GM21825 (cell line): Measurements from ENCODE around the gene TPSG1.
"Not testable (repeated sequence)": the region's sequence is repeated elsewhere in the genome, so short reads cannot be mapped to it uniquely, and the experiment has no call there.

Source experiments
- ATAC-seq: cut with Tn5 transposase; IDR thresholded peaks from one replicate; pipeline ENCODE4 v1.9.1; 2021; ENCODE audit warnings: mild to moderate bottlenecking, moderate library complexity; ENCODE audit not compliant: unreplicated experiment

TPSG1 gene

DNA sequence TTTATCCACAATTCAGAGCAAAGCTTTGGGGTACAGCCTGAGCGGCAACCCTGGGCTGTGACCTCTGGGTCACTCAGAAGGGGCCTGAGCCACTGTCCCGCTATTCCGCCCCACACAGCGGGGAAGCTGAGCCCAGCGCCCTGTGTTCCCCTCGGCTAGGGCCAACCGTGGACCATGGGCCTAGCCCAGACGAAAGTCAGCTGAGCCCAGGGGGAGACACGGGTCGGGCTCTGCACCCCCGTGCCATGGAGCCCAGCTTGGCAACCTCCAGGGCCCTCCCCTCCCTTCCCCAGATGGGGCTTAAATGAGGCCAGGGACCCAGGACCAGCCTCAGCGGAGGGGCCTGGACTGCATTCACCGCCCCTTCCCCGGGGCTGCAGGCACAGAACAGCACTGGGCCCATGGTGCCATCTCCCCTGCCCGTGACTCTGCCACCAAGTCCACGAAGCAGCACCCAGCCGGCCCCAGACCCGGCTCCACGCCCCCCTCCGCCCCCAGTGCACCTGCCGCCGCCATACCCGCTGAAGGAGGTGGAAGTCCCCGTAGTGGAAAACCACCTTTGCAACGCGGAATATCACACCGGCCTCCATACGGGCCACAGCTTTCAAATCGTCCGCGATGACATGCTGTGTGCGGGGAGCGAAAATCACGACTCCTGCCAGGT is 32.6 kb upstream of the TPSG1 start:
- ATAC-seq = no peak

DNA sequence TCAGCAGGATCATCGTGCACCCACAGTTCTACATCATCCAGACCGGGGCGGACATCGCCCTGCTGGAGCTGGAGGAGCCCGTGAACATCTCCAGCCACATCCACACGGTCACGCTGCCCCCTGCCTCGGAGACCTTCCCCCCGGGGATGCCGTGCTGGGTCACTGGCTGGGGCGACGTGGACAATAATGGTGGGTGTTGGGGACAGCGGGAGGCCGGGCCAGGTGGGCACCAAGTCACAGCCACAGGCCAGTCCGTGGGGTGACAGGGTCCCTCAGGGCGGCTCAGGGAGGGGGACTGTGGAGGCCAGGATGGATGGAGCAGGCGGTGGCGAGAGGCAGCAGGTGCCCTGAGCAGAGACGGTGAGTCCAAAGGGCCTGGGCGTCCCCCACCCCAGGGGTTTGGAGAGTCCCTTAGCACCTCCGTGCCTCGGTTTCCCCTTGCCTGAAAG is 31.8 kb upstream of the TPSG1 start:
- no peak for ATAC-seq

DNA sequence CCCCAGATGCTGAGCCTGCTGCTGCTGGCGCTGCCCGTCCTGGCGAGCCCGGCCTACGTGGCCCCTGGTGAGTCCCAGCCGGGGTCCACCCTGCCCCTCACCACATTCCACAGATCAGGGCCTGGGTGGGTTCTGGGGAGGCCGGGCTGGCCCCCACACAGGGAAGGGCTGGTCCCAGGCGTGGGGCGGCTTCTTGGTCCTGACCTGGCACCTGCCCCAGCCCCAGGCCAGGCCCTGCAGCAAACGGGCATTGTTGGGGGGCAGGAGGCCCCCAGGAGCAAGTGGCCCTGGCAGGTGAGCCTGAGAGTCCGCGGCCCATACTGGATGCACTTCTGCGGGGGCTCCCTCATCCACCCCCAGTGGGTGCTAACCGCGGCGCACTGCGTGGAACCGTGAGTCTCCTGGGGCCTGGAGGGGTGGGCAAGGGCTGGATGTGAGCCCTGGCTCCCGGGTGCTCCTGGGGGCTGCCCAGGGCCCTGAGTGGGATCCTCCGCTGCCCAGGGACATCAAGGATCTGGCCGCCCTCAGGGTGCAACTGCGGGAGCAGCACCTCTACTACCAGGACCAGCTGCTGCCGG is 31.3 kb upstream of the TPSG1 start:
- not testable (repeated sequence) for ATAC-seq

DNA sequence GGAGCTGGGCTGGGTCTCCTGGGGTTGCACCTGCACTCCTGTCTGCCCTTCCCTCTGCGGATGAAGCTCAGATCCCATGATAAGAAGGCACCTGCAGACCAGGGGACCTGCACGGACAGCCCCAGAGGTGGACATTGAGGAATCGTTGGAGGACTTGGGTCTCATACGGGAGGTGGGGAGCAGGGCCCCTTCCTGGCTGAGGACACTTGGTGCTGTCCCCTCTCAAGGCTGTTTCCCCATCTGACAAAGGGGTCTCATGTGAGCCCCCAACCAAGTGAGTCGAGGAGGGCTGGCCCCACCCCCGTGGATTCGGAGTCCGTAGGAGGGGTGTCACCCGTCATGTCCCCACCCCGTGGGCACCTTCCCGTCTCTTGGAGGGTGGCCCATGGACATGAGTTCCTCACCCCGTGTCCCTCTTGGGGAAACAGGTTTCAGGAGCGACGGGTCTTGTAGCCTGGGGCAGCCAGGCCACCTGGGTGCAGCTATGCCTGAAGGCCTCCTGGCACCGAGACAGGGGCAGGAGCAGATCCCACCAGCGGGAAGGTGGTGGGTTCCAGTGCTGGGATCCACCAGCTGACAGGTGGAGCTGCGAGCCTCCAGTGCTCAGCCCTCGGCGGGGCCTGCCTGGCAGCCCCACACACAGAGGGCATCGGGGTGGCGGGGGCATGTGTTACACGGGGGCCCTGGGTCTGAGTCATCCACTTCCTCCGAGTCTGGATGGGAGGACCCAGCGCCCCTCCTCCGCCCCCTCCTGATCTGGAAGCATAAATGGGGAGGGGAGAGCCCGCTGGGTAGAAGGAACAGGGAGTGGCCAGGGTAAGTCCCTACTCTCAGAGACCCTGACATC is 30.4 kb upstream of the TPSG1 start, which contains the start of gene TPSD1:
Gene TPSD1, plus strand, starts transcription at position 794 of the 847 bp plus-strand sequence. CDS start 212 bp downstream, outside the sequence.
- not testable (repeated sequence) for ATAC-seq

- not testable (repeated sequence) for ATAC-seq
Measured at GRCh38 chr16:1254821-1255220, 29.8 kb upstream of the TPSG1 start.

DNA sequence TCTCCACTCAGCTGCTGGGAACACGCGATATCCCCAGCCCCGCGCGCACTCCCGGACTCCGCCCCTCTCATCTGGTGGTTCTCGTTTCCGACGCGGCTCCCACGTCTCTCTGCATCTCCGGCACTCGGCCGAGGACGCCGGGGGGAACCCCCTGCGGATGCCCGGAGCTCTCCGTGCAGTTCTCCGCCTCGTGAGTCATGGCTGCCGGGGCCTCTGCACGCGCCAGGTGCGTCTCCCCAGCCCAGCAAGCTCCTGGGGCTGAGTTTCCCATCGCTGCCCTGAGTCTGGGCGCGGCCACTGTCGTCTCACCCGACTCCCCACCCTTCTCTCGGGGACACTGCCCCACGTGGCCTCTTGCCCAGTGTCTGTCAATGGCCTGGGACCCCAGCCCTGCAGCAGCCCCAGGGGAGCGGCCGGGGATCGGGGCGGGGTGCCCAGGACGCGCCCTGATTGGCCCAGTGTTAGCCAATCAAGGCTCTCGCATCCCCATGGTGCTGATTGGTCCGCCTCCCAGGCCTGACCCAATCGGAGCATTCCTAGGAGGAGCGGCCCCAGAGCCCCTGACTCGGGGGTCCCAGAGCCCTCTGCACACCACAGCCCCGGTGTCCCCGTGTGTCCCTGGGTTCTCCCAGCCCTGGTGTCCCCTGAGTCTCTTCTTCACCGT is 28.8 kb upstream of the TPSG1 start:
- not testable (repeated sequence) for ATAC-seq

- ATAC-seq = not testable (repeated sequence)
Measured at GRCh38 chr16:1249031-1249755, 24.1 kb upstream of the TPSG1 start.

DNA sequence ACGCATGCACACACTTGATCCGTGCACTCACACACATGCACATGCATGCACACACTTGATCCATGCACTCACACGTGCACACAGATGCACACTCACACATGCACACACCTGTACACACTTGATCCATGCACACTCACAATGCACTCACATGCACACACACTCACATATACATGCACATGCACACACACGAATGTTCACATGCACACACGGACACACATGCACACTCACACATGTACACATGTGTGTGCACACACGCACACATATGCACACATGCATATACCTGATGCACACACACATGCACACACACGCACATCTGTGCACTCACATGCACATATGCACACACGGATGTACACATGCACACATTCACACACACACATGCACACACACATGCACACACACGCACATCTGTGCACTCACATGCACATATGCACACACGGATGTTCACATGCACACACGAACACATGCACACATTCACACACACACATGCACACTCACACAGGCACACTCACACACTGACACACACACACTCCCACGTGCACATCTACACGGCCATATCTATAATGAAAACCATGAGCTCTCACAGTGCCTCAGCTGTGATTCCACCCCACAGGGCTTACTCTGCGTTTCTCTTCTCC is 23.0 kb upstream of the TPSG1 start:
- ATAC-seq = not testable (repeated sequence)

GRCh38 chr16:1245452-1246020 is 20.5 kb upstream of the TPSG1 start:
- ATAC-seq = no peak

DNA sequence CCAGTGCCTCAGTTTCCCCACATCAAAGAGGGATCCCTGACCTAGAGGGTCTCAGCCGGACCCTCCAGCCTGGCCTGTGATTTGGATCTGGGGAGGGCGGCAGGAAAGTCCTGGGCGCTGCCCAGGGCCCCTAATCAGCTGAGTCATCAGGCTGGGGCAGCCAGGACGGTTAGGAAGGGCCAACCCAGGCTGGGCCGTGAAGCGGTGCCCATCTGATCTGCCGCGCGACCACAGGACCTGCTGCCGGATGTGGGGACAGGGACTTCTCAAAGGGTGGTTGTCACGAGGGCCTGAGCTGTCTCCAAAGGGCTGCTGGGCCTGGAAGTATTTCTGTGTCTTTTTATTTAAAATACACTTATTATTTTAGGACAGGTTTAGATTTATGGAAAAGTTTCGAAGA is 19.8 kb upstream of the TPSG1 start:
- no peak for ATAC-seq

DNA sequence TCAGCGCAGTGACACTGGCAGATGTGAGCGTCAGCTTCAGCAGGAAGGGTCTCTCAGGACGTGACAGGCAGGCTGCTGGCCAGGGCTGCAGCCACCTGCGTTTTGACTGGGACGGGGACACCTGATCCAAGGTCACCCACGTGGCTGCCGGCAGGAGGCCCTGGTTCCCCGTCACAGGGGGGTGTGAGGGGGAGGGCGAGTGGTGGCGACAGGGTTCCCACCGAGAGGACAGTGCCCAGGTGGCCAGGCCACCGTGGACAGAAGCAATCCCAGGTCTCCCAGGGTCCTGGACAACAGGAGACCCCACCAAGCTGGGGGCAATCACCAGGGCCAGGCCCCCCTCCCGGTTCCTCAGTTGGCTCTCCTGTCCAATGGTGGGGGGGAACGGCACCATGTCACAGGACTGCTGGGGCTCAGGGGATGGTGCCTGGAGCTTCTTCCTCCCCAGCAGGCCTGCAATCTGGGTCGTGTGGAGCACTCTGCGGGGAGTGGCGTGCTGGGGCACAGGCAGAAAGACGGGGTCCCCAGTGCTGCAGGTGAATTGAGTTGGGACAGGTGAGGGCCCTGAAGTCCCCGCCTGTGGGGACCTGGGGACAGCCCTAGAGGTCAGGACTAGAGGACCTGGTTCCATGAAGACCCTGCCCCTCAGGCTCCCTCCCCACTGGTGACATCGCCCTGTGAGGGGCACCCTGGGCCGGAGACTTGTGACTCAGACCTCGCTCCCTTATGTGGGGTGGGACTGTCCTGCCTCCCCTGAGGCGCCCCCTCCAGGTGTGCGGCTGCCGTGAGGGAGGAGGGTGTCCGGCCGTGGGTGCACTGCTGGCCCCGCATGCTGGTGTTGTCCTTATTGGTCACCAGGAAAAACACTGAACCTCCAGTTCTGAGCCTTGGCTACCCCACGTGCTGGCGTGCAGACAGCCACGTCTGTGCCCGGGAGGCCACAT is 19.1 kb upstream of the TPSG1 start:
- ATAC-seq = not testable (repeated sequence)

DNA sequence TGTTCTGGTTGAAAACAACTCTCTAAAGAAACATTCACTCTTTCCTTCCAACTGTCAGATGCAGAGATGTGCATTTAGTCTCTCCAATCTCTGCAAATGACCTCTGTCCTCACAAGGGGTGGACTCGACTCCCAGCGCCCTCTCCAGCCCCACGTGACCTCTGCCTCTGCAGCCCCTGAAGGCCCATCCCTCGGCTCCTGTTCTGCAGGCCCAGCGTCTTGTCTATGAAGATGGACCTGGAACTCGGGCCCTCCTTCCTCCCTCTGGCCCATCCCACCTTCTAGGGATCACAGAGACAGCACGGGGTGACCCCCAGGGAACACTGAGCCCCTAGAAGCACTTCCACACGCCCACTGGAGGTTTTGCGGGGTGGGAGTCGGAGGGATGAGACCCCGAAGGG is 18.3 kb upstream of the TPSG1 start:
- ATAC-seq = not testable (repeated sequence)

GRCh38 chr16:1241081-1241480 is 16.0 kb upstream of the TPSG1 start:
- not testable (repeated sequence) for ATAC-seq

GRCh38 chr16:1240436-1240835 is 15.4 kb upstream of the TPSG1 start, which contains the start of gene TPSAB1:
Gene TPSAB1 (plus strand): TSS chr16:1240705. CDS start chr16:1240939, 234 bp downstream.
- not testable (repeated sequence) for ATAC-seq

DNA sequence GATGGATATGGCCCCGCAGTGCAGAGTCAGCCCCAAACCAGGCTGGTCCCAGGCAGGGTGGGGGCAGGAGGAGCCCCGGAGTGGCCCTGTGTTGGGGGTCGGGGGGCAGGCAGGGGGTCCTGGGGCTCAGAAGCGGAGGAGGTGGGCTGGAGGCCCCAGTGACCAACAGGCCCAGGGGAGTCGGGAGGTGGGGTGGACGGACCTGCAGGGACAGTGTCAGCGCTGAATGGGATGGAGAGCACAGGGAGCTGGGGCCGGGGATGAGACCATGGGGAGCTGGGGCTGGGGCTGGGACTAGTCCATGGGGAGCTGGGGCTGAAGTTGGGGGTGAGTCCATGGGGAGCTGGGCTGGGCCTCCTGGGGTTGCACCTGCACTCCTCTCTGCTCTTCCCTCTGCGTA is 14.5 kb upstream of the TPSG1 start:
- ATAC-seq = not testable (repeated sequence)

GRCh38 chr16:1238909-1239308 is 13.8 kb upstream of the TPSG1 start:
- not testable (repeated sequence) for ATAC-seq

GRCh38 chr16:1237990-1238389 is 12.9 kb upstream of the TPSG1 start:
- no peak for ATAC-seq

GRCh38 chr16:1236659-1237058 is 11.6 kb upstream of the TPSG1 start:
- not testable (repeated sequence) for ATAC-seq
